ENCODE measurements around the gene ZNF282.

DNA sequence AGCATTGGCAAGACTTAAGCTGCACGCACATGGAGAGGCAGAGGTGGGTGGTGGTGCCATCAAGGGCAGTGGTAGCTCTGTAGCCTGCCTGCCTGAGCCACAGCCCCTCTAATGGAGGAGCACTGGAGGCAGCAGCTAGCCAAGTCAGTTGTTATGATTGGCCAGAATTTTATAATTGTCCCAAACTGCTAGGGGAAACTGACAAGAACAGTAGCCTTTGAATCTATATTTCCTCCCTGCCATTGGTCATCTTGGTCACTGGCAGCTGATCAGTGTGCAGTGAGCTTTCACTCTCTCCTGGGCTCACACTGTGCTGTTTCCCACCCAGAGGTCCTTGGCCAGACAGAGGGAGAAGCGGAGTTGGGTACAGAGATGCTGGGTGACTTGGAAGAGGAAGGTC is 57.0 kb downstream of the ZNF282 start:
- TF ChIP-seq ZFP41 (tag by site-specific recombination; IDR thresholded peaks at IDR 0.05; ENCODE audit: borderline replicate concordance) (no peak), ZNF174 (tag by site-specific recombination; IDR thresholded peaks at IDR 0.05) (no peak), OSR2 (tag by site-specific recombination; IDR thresholded peaks at IDR 0.05) (no peak), ZNF792 (tag by site-specific recombination; IDR thresholded peaks at IDR 0.05) (no peak), PRDM1 (tag by site-specific recombination; IDR thresholded peaks at IDR 0.05) (no peak), ZNF302 (tag by site-specific recombination; IDR thresholded peaks at IDR 0.05; ENCODE audit: low read depth) (no peak), ZNF654 (tag by site-specific recombination; IDR thresholded peaks at IDR 0.05; ENCODE audit: low read depth) (no peak), YY1 (tag by site-specific recombination; IDR thresholded peaks at IDR 0.05) (no peak), ZNF501 (tag by site-specific recombination; IDR thresholded peaks at IDR 0.05) (no peak)
- TF ChIP-seq, protein P1, sequence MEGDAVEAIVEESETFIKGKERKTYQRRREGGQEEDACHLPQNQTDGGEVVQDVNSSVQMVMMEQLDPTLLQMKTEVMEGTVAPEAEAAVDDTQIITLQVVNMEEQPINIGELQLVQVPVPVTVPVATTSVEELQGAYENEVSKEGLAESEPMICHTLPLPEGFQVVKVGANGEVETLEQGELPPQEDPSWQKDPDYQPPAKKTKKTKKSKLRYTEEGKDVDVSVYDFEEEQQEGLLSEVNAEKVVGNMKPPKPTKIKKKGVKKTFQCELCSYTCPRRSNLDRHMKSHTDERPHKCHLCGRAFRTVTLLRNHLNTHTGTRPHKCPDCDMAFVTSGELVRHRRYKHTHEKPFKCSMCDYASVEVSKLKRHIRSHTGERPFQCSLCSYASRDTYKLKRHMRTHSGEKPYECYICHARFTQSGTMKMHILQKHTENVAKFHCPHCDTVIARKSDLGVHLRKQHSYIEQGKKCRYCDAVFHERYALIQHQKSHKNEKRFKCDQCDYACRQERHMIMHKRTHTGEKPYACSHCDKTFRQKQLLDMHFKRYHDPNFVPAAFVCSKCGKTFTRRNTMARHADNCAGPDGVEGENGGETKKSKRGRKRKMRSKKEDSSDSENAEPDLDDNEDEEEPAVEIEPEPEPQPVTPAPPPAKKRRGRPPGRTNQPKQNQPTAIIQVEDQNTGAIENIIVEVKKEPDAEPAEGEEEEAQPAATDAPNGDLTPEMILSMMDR (tag by site-specific recombination; IDR thresholded peaks at IDR 0.05): no peak
- TF ChIP-seq, protein P2, sequence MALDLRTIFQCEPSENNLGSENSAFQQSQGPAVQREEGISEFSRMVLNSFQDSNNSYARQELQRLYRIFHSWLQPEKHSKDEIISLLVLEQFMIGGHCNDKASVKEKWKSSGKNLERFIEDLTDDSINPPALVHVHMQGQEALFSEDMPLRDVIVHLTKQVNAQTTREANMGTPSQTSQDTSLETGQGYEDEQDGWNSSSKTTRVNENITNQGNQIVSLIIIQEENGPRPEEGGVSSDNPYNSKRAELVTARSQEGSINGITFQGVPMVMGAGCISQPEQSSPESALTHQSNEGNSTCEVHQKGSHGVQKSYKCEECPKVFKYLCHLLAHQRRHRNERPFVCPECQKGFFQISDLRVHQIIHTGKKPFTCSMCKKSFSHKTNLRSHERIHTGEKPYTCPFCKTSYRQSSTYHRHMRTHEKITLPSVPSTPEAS (tag by site-specific recombination; IDR thresholded peaks at IDR 0.05): no peak
- TF ChIP-seq, protein P3, sequence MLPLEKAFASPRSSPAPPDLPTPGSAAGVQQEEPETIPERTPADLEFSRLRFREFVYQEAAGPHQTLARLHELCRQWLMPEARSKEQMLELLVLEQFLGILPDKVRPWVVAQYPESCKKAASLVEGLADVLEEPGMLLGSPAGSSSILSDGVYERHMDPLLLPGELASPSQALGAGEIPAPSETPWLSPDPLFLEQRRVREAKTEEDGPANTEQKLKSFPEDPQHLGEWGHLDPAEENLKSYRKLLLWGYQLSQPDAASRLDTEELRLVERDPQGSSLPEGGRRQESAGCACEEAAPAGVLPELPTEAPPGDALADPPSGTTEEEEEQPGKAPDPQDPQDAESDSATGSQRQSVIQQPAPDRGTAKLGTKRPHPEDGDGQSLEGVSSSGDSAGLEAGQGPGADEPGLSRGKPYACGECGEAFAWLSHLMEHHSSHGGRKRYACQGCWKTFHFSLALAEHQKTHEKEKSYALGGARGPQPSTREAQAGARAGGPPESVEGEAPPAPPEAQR (tag by site-specific recombination; IDR thresholded peaks at IDR 0.05): no peak
- TF ChIP-seq, protein P4, sequence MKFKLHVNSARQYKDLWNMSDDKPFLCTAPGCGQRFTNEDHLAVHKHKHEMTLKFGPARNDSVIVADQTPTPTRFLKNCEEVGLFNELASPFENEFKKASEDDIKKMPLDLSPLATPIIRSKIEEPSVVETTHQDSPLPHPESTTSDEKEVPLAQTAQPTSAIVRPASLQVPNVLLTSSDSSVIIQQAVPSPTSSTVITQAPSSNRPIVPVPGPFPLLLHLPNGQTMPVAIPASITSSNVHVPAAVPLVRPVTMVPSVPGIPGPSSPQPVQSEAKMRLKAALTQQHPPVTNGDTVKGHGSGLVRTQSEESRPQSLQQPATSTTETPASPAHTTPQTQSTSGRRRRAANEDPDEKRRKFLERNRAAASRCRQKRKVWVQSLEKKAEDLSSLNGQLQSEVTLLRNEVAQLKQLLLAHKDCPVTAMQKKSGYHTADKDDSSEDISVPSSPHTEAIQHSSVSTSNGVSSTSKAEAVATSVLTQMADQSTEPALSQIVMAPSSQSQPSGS (tag by site-specific recombination; IDR thresholded peaks at IDR 0.05; ENCODE audit: low read depth): no peak
- TF ChIP-seq, protein P5, sequence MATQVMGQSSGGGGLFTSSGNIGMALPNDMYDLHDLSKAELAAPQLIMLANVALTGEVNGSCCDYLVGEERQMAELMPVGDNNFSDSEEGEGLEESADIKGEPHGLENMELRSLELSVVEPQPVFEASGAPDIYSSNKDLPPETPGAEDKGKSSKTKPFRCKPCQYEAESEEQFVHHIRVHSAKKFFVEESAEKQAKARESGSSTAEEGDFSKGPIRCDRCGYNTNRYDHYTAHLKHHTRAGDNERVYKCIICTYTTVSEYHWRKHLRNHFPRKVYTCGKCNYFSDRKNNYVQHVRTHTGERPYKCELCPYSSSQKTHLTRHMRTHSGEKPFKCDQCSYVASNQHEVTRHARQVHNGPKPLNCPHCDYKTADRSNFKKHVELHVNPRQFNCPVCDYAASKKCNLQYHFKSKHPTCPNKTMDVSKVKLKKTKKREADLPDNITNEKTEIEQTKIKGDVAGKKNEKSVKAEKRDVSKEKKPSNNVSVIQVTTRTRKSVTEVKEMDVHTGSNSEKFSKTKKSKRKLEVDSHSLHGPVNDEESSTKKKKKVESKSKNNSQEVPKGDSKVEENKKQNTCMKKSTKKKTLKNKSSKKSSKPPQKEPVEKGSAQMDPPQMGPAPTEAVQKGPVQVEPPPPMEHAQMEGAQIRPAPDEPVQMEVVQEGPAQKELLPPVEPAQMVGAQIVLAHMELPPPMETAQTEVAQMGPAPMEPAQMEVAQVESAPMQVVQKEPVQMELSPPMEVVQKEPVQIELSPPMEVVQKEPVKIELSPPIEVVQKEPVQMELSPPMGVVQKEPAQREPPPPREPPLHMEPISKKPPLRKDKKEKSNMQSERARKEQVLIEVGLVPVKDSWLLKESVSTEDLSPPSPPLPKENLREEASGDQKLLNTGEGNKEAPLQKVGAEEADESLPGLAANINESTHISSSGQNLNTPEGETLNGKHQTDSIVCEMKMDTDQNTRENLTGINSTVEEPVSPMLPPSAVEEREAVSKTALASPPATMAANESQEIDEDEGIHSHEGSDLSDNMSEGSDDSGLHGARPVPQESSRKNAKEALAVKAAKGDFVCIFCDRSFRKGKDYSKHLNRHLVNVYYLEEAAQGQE (tag by site-specific recombination; IDR thresholded peaks at IDR 0.05): no peak

All from HEK293 (cell line).